ENCODE measurements around the gene IRAK2.

DNA sequence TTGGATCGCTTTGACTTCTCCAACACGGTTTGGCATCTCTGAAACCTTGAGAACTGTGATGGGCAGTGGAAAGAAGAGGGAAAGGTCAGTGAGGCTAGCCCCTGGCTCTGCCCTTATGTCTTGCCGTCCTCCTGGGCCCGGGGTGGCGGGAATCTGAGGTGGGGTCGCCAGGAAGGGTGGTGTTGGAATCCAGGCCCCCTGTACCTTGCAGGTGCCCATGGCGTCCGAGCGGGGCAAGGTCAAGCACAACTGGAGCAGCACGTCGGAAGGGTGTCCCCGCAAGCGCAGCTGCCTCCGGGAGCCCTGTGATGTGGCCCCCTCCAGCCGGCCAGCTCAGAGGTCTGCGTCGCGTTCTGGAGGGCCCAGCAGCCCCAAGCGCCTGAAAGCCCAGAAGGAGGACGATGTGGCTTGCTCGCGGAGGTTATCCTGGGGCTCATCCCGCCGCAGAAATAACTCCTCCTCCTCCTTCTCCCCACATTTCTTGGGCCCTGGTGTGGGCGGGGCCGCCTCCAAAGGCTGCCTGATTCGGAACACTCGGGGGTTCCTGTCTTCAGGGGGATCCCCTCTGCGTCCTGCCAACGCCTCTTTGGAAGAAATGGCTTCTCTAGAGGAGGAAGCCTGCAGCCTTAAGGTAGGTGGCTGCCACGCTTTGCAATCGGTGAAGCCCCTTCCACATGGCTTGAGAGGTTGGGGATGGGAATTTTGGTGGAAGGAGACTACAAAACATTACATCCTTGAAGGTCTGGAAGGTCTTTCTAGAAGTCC is 84.4 kb downstream of the IRAK2 start:
- no peak for TF ChIP-seq POLR2A (IDR thresholded peaks at IDR 0.05)
- TF ChIP-seq, protein P1, sequence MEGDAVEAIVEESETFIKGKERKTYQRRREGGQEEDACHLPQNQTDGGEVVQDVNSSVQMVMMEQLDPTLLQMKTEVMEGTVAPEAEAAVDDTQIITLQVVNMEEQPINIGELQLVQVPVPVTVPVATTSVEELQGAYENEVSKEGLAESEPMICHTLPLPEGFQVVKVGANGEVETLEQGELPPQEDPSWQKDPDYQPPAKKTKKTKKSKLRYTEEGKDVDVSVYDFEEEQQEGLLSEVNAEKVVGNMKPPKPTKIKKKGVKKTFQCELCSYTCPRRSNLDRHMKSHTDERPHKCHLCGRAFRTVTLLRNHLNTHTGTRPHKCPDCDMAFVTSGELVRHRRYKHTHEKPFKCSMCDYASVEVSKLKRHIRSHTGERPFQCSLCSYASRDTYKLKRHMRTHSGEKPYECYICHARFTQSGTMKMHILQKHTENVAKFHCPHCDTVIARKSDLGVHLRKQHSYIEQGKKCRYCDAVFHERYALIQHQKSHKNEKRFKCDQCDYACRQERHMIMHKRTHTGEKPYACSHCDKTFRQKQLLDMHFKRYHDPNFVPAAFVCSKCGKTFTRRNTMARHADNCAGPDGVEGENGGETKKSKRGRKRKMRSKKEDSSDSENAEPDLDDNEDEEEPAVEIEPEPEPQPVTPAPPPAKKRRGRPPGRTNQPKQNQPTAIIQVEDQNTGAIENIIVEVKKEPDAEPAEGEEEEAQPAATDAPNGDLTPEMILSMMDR (IDR thresholded peaks at IDR 0.05) = no peak
